HepG2 (cell line): ENCODE data around the gene ARMC10. TPM values are rescaled to one million over a fixed set of nuclear protein-coding genes. Genes with fewer than 3 reads are reported as not detected.

ENCODE experiments used
- CAMTA2 ChIP-seq: sonication (generic); formaldehyde crosslinking; IDR thresholded peaks from 2 replicates; pipeline ENCODE4 v1.4.0; 2020; ENCODE audit warnings: mild to moderate bottlenecking, missing genetic modification reagents, borderline replicate concordance
- GFI1 ChIP-seq: sonication (generic); formaldehyde crosslinking; IDR thresholded peaks from 2 replicates; pipeline ENCODE4 v1.5.0; 2020; ENCODE audit warnings: missing genetic modification reagents, mild to moderate bottlenecking, borderline replicate concordance
- HNRNPK ChIP-seq: fragments of 200-400 bp; formaldehyde crosslinking; IDR thresholded peaks from 2 replicates; pipeline ENCODE4 v1.6.1; 2018; ENCODE audit warnings: low read length, low read depth, moderate library complexity, mild to moderate bottlenecking; ENCODE audit not compliant: poor library complexity, severe bottlenecking
- JUND ChIP-seq: sonication (generic); formaldehyde crosslinking; IDR thresholded peaks from 2 replicates; pipeline ENCODE4 v1.8.0; 2022; ENCODE audit warnings: mild to moderate bottlenecking, missing genetic modification reagents
- KIAA2018 ChIP-seq: sonication (generic); formaldehyde crosslinking; IDR thresholded peaks from 2 replicates; pipeline ENCODE4 v1.5.0; 2020; ENCODE audit warnings: mild to moderate bottlenecking, missing genetic modification reagents, borderline replicate concordance
- KLF13 ChIP-seq: sonication (generic); formaldehyde crosslinking; IDR thresholded peaks from 2 replicates; pipeline ENCODE4 v1.4.0; 2020; ENCODE audit warnings: mild to moderate bottlenecking, missing genetic modification reagents
- MEIS1 ChIP-seq: sonication (generic); formaldehyde crosslinking; IDR thresholded peaks from 2 replicates; pipeline ENCODE4 v1.9.0; 2021; ENCODE audit warnings: mild to moderate bottlenecking, missing genetic modification reagents, moderate library complexity, borderline replicate concordance
- PHF8 ChIP-seq: sonication (generic); formaldehyde crosslinking; IDR thresholded peaks from 2 replicates; pipeline ENCODE4 v1.5.0; 2020; ENCODE audit warnings: missing genetic modification reagents
- POLR2AphosphoS2 ChIP-seq: IDR thresholded peaks from 2 replicates; pipeline ENCODE4 v1.6.1; 2011; ENCODE audit warnings: low read depth, low read length, improper control_type of control experiment
- REPIN1 ChIP-seq: sonication (generic); formaldehyde crosslinking; IDR thresholded peaks from 2 replicates; pipeline ENCODE4 v1.8.0; 2022; ENCODE audit warnings: missing genetic modification reagents, low read depth, mild to moderate bottlenecking, borderline replicate concordance
- TEAD2 ChIP-seq: sonication (generic); formaldehyde crosslinking; IDR thresholded peaks from 2 replicates; pipeline ENCODE4 v1.9.0; 2021; ENCODE audit warnings: missing genetic modification reagents
- UBTF ChIP-seq: sonication (generic); formaldehyde crosslinking; IDR thresholded peaks from 2 replicates; pipeline ENCODE4 v1.4.0; 2020; ENCODE audit warnings: mild to moderate bottlenecking, missing genetic modification reagents
- ZBTB46 ChIP-seq: sonication (generic); formaldehyde crosslinking; IDR thresholded peaks from 2 replicates; pipeline ENCODE4 v1.4.0; 2020; ENCODE audit warnings: mild to moderate bottlenecking, missing genetic modification reagents, borderline replicate concordance
- ZNF101 ChIP-seq: sonication (generic); formaldehyde crosslinking; IDR thresholded peaks from 2 replicates; pipeline ENCODE4 v1.4.0; 2020; ENCODE audit warnings: mild to moderate bottlenecking, low read depth, missing genetic modification reagents, borderline replicate concordance
- ZNF282 ChIP-seq: fragments of 450-650 bp; IDR thresholded peaks from 2 replicates; pipeline ENCODE4 v1.6.1; 2018; ENCODE audit not compliant: partially characterized antibody
- ZNF382 ChIP-seq: sonication (generic); formaldehyde crosslinking; IDR thresholded peaks from 2 replicates; pipeline ENCODE4 v1.5.0; 2020; ENCODE audit warnings: missing genetic modification reagents, mild to moderate bottlenecking, borderline replicate concordance
- ZNF790 ChIP-seq: sonication (generic); formaldehyde crosslinking; IDR thresholded peaks from 2 replicates; pipeline ENCODE4 v1.8.0; 2022; ENCODE audit warnings: missing genetic modification reagents, mild to moderate bottlenecking, borderline replicate concordance
- polyA plus RNA-seq, 8 experiments: library from polyadenylated mRNA; depleted of rRNA in 3 of 8; stranded (reverse) in 7 of 8; unstranded in 1 of 8; fragments of >200 nt; fragmentation: Illumina TruSeq in 4 of 8; extraction: Trizol in 4 of 8; gene quantifications; 2 replicates each; pipeline versions ENCODE4 v1.2.1 to v1.2.3, GENCODE V29; 2011 to 2016; ENCODE audit warnings: low read depth in 4 of 8, missing spikeins in 1 of 8, mixed read lengths in 1 of 8; ENCODE audit not compliant: insufficient read depth in 1 of 8
- total RNA-seq, 5 experiments: library from RNA; depleted of rRNA; stranded (reverse); fragments of >200 nt; fragmentation: Illumina TruSeq; extraction: Trizol; gene quantifications; 2 replicates each; pipeline ENCODE4 v1.2.3, GENCODE V29; 2016; ENCODE audit warnings: low read depth in 1 of 5

The ARMC10 gene
- total and polyA plus RNA-seq, 2 of the 13 experiments (the other 11 are each of a cell fraction or from before 2014, with no cell fraction given) = 11.3 to 23.7 TPM

GRCh38 chr7:103106005-103106702 is 31.2 kb downstream of the ARMC10 start (continued):
- 0 out of 2 replicates have a peak, but pooled peaks have one; percentile 28 for TF ChIP-seq PHF8 (CRISPR knock-in tag)
- no peak for TF ChIP-seq HNRNPK
- TF ChIP-seq ZNF382 (CRISPR knock-in tag) = no peak
- TF ChIP-seq TEAD2 = no peak
- no peak for TF ChIP-seq REPIN1 (CRISPR knock-in tag)
- no peak for TF ChIP-seq ZNF790
- TF ChIP-seq MEIS1 (CRISPR knock-in tag) = no peak
- TF ChIP-seq ZBTB46 = no peak
- TF ChIP-seq ZNF282 = no peak
- TF ChIP-seq CAMTA2 = no peak
- TF ChIP-seq GFI1 (CRISPR knock-in tag) = 0 out of 2 replicates have a peak, but pooled peaks have one; percentile 13
- TF ChIP-seq JUND (CRISPR knock-in tag) = no peak
- TF ChIP-seq ZNF101 (CRISPR knock-in tag) = no peak
- no peak for TF ChIP-seq KIAA2018 (CRISPR knock-in tag)
- TF ChIP-seq KLF13 (CRISPR knock-in tag) = no peak
- TF ChIP-seq POLR2AphosphoS2 = no peak
- no peak for TF ChIP-seq UBTF
